ENCODE data around the gene GMPPA. TPM values are rescaled to one million over a fixed set of nuclear protein-coding genes. Genes with fewer than 3 reads are reported as not detected.

Gene GMPPA
- total and polyA plus RNA-seq, 9 of the 15 experiments (the other 6 are each of a cell fraction or from before 2014, with no cell fraction given): 7.0 to 101 (median 66.7) TPM

DNA sequence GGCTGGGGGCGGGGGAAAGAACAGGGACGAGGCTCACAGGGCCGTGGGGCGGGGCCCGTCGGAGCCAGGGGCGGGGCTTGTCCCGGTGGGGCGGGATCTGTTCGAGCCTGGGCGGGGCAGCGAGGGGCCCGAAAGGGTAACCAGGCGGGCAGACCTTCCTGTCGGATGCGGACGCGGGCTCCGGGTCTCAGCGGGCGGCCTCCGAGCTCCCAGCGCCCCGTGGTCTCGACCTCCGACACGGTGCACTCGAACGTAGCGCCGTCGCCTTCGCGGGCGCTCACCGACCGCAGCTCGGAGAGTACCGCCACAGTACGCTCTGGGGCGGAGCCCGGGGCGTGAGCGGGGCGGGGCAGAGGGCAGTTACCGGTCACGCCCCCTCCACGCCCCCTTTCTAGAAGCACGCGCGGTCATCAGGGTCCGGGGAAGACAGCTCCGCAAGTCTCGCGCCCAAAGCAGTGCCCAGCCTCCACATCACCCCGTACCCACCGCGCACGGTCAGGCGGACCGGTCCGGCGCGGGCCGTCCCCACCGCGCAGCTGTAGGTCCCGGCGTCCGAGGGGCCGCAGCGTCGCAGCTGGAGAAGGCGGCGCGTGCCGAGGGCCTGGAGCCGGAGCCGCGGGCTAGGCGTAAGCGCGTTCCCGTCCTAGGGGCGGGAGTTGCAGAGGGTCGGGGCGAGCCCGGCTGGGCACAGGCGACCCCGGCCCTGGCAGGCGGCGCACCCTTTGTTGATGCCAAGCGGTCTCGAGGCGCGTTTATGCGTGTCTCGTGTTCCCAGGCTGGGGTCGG, 53.9 kb downstream of the GMPPA start (continued):
- TF ChIP-seq, protein P1, sequence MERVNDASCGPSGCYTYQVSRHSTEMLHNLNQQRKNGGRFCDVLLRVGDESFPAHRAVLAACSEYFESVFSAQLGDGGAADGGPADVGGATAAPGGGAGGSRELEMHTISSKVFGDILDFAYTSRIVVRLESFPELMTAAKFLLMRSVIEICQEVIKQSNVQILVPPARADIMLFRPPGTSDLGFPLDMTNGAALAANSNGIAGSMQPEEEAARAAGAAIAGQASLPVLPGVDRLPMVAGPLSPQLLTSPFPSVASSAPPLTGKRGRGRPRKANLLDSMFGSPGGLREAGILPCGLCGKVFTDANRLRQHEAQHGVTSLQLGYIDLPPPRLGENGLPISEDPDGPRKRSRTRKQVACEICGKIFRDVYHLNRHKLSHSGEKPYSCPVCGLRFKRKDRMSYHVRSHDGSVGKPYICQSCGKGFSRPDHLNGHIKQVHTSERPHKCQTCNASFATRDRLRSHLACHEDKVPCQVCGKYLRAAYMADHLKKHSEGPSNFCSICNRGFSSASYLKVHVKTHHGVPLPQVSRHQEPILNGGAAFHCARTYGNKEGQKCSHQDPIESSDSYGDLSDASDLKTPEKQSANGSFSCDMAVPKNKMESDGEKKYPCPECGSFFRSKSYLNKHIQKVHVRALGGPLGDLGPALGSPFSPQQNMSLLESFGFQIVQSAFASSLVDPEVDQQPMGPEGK (CRISPR knock-in tag; IDR thresholded peaks at IDR 0.05; ENCODE audit: borderline replicate concordance): no peak
- no peak for TF ChIP-seq GABPB2 (CRISPR knock-in tag; conservative IDR thresholded peaks at IDR 0.05)
- TF ChIP-seq, protein P2, sequence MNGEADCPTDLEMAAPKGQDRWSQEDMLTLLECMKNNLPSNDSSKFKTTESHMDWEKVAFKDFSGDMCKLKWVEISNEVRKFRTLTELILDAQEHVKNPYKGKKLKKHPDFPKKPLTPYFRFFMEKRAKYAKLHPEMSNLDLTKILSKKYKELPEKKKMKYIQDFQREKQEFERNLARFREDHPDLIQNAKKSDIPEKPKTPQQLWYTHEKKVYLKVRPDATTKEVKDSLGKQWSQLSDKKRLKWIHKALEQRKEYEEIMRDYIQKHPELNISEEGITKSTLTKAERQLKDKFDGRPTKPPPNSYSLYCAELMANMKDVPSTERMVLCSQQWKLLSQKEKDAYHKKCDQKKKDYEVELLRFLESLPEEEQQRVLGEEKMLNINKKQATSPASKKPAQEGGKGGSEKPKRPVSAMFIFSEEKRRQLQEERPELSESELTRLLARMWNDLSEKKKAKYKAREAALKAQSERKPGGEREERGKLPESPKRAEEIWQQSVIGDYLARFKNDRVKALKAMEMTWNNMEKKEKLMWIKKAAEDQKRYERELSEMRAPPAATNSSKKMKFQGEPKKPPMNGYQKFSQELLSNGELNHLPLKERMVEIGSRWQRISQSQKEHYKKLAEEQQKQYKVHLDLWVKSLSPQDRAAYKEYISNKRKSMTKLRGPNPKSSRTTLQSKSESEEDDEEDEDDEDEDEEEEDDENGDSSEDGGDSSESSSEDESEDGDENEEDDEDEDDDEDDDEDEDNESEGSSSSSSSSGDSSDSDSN (IDR thresholded peaks at IDR 0.05; ENCODE audit: borderline replicate concordance in 1 of 2, low read depth in 2 of 2, low read length in 2 of 2): no peak
- TF ChIP-seq CHD7 (IDR thresholded peaks at IDR 0.05; ENCODE audit: low read depth, low read length): no peak
- TF ChIP-seq ZNF239 (CRISPR knock-in tag; IDR thresholded peaks at IDR 0.05): no peak
- TF ChIP-seq CREB1 (IDR thresholded peaks at IDR 0.05): no peak; the same call in 1 of the 2 replicates
- TF ChIP-seq CREB1 (CRISPR knock-in tag; IDR thresholded peaks at IDR 0.05): no peak
- TF ChIP-seq GATAD2B (IDR thresholded peaks at IDR 0.05; ENCODE audit: borderline replicate concordance): no peak
- no peak for TF ChIP-seq ZBED1 (IDR thresholded peaks at IDR 0.05)
- TF ChIP-seq RBFOX2 (IDR thresholded peaks at IDR 0.05; ENCODE audit: low read depth, low read length): peak; percentile 36; the same call in 1 of the 2 replicates
- no peak for TF ChIP-seq NR2C1 (IDR thresholded peaks at IDR 0.05)
- TF ChIP-seq NR2C1 (tag; IDR thresholded peaks at IDR 0.05): no peak
- no peak for TF ChIP-seq POLR2A (conservative IDR thresholded peaks at IDR 0.05)

Measured in K562 (cell line).